ENCODE measurements around the gene NEUROD2. TPM values are rescaled to one million over a fixed set of nuclear protein-coding genes. Genes with fewer than 3 reads are reported as not detected.
A peak's percentile ranks its signal among the peaks of the same experiment; 100 is the strongest.

The NEUROD2 gene
- total RNA-seq, 2 donors from 2014 or later, result not detected

DNA sequence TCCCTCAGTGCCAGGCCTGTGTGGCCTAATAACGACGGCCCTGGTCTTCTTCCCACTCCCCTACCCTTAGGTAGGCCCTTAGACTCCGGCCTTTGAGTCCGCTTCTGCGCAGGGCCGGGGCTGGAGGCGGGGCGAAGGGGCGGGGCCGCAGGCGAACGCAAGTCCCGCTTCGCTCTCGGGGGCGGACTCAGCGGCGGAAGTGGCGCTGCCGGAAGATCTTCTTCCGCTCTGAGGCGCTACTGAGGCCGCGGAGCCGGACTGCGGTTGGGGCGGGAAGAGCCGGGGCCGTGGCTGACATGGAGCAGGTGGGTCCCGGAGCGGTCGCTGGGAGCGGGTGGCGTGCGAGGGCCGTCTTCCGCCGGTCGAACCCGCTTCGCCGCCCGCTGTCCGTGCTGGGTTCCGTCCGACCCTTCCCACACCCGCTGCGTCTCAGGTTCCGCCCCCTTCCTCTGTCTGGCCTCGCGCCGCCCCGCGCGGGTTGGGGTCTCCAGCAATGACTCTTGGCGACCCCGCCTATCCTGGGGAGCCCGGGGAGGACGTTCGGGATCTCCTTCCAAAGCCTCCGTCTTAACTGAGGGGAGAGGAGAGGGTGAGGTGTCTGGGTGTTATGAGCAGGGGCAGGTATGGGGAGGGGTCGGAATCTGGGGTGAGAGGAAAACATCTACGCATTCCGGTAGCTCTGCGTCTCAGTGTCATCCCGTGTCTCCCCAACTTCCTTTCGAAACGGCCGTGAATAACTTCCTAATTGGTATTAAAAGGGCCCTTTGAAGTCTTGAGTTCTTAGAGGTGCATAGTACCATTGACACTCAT is 29.4 kb upstream of the NEUROD2 start, which contains the start of gene STARD3:
TSS of gene STARD3 (plus strand) at position 218 of the 810 bp plus-strand sequence. CDS start 16,388 bp downstream, outside the sequence.
- peak; percentile 95 for DNase-seq
- peak; percentile 95 to 97 for ATAC-seq
- intact Hi-C loops (cut with DNase I), result no loop called here

GRCh38 chr17:39636587-39636926 is 28.8 kb upstream of the NEUROD2 start:
- no peak for DNase-seq
- ATAC-seq, result no peak
- intact Hi-C loops (cut with DNase I), result no loop called here

DNA sequence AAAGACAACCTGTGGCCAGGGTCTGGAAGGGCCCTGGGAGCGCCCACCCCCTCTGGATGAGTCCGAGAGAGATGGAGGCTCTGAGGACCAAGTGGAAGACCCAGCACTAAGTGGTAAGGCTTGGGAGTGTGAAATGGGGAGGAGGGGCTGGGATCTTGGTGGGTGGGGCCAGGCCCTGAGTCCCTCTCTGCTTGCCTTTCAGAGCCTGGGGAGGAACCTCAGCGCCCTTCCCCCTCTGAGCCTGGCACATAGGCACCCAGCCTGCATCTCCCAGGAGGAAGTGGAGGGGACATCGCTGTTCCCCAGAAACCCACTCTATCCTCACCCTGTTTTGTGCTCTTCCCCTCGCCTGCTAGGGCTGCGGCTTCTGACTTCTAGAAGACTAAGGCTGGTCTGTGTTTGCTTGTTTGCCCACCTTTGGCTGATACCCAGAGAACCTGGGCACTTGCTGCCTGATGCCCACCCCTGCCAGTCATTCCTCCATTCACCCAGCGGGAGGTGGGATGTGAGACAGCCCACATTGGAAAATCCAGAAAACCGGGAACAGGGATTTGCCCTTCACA is 28.0 kb upstream of the NEUROD2 start:
- intact Hi-C loops (cut with DNase I), result no loop called here
- ATAC-seq, result no peak
- no peak for DNase-seq

DNA sequence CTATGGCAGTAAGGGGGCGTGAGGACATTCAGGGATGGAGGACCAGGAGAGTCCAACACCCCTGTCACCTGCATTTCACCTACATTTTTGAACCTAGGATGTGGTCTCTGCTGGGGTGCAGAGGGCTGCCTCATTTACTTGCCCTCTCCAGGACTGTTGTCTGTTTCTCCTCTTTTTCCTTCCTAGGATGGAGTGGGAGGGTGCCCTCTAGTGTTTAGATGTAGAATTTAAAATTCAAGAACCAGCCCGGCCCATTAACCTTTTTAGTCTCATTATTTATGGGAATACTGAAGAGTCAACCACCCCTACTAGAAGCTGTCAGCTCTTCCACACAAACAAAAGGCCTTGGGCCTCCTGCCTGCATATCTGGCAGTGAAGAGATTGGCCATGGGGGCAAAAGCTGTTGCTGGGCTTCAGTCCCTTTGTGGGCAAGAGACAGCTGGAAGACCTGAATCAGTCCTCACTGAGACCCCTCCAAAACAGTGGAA is 26.7 kb upstream of the NEUROD2 start:
- ATAC-seq, result no peak
- DNase-seq, result no peak
- intact Hi-C loops (cut with DNase I), result no loop called here

- intact Hi-C loops (cut with DNase I), result no loop called here
- no peak for DNase-seq
- no peak for ATAC-seq
Observed at GRCh38 chr17:39633570-39634183, 26.0 kb upstream of the NEUROD2 start.

GRCh38 chr17:39632153-39632941 is 24.6 kb upstream of the NEUROD2 start:
- intact Hi-C loops (cut with DNase I), result no loop called here
- ATAC-seq (peak in 1 of 2 donors; percentile 25), DNase-seq (no peak)

- DNase-seq, result no peak
- ATAC-seq, result no peak
- intact Hi-C loops (cut with DNase I), result no loop called here
Observed at GRCh38 chr17:39631403-39631802, 23.7 kb upstream of the NEUROD2 start.

- ATAC-seq (no peak), DNase-seq (no peak)
- intact Hi-C loops (cut with DNase I), result no loop called here
Observed at GRCh38 chr17:39629898-39630297, 22.2 kb upstream of the NEUROD2 start.

DNA sequence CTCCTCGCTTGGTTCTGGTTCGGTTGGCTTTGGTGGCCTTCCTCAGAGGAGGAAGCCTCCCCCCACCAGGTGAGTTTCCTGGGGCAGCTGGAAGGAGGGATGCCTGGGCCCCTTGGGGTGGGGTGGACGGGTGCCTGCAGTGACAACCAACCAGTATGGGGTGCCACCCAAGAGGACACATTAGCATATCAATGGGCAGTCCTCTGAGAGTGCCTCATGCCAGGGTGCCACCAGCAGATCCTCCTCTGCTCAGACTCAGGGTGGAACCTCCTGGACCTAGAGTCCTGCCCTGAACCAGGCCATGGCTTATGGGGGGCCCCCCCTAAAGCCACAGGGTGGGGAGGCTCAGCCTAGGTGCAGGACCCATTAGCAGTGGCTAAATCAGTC is 21.8 kb upstream of the NEUROD2 start:
- intact Hi-C loops (cut with DNase I), result no loop called here
- no peak for ATAC-seq
- DNase-seq, result no peak

DNA sequence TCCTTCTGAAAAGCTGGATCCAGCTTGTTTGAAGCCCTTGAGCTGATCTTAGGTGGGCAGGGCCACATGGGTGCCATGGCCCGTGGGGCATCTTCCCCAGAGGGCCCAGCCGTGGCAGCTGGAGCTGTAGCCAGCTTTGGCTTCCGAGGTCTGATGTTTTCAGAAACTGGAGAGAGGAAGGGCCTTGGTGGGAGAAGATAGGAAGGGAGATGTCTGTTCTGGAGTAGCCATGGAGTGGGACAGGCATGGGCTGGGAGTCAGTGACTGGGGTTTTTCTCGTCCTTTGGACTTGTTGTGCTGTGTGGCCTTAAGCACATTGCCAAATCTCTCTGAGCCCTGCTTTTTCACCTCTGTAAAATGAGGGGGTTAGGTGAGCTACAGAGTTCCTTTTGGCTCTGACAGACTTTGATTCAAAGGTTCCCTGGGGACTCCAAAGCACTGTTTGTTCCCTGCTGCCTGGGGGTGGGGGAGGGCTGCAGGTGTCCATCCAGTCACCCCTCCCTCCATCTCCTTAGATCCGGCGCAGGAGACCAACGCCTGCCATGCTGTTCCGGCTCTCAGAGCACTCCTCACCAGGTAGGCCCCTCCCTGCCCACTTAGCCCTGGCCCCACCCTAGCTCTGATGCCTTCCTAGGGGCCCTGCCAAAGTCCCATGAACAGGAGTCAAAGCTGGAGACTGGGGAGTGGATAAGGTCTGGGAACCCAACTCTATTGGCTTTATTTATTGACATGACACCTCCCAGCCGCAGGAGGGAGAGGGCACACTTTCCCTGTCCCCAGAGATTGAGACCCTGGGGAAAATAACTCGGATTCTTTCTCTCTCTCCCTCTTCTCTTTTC is 21.2 kb upstream of the NEUROD2 start:
- DNase-seq, result no peak
- intact Hi-C loops (cut with DNase I), result no loop called here
- no peak for ATAC-seq

- ATAC-seq (peak in 1 of 2 donors; percentile 10), DNase-seq (no peak)
- intact Hi-C loops (cut with DNase I), result no loop called here
Observed at GRCh38 chr17:39627712-39628516, 20.2 kb upstream of the NEUROD2 start.

DNA sequence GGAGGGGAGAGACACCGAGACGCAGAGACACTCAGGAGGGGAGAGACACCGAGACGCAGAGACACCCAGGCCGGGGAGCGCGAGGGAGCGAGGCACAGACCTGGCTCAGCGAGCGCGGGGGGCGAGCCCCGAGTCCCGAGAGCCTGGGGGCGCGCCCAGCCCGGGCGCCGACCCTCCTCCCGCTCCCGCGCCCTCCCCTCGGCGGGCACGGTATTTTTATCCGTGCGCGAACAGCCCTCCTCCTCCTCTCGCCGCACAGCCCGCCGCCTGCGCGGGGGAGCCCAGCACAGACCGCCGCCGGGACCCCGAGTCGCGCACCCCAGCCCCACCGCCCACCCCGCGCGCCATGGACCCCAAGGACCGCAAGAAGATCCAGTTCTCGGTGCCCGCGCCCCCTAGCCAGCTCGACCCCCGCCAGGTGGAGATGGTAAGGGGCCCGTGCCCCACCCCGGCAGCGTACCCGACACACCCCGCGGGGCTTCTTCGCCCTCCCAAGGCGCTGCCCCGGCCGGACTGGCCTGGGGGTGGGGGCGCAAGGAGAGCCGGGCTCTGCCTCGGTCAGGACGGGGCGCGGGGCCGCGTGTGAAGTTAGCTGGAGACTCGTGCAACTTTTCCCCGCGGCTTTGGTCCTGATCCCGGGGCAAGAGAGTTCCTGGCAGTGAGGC is 19.5 kb upstream of the NEUROD2 start:
- intact Hi-C loops (cut with DNase I), result no loop called here
- no peak for DNase-seq

DNA sequence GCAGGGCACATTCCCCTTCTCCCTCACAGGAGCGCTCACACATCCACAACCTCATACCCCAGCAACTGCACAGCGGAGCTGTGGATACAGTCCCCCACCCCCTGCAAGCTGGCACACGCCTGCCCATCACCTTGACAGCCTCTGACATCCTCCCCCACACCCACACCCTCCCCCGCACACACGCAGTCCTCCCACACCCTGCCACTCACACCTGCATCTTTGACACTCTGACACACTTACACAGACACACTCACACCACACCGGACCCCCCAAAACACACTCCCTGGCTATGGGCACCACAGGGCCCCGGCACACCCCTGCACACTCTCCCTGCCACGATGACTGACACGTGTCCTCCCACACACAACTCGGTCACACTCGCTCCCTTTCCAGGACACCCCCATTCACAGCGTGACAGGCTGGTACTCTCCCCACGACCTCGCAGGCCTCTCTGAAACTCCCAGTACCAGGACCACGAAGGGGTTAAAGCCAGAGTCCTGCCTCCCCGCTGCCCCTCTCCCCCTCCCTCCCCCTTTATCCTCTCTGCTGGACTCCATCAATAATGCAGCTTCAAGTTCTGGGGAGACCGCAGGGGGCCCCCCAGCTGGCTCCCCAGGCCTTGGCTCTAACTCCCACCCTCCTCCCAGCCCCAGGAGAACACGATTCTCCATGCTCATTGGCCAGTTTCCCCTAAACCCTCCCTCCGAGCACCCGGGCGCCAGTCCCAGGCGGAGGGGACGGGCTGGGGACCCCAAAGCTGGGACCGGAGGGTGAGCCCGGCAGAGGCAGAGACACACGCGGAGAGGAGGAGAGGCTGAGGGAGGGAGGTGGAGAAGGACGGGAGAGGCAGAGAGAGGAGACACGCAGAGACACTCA is 18.7 kb upstream of the NEUROD2 start, which contains the start of gene PPP1R1B:
TSS of gene PPP1R1B (plus strand) at position 782 of the 876 bp plus-strand sequence. CDS start 441 bp downstream, outside the sequence.
- peak in 1 of 2 donors; percentile 4 for ATAC-seq
- intact Hi-C loops (cut with DNase I), result no loop called here
- DNase-seq, result no peak

More for the DNA sequence above, 19.5 kb upstream of the NEUROD2 start:
- ATAC-seq, result no peak

DNA sequence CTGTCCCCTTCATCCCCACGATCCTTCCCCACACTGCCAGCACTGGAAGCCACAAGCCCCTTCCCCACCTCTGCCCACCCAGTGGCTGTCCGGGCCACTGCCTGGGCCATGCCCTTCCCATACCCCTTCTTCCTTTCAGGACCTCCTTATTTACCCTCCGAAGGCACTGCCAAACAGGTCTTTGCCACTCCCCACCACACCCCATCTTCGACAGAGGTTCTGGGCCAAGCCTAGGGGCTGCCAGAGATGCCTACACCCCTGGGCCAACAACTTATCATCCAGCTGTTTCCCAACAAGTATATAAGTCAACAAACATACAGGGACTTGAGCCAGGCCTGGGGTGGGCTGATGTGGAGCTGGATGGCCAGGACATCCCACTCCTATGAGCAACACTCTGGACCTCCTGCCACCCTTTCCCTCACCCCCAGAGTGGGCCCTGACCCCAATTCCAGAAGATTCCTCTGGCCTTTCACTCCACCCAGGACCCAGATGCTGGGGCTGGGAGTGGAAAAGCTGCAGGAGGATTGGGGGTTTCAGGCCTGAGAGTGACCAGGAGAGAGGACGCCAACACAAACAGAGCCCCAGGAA is 17.6 kb upstream of the NEUROD2 start:
- intact Hi-C loops (cut with DNase I), result loop anchor here in 1 of 2 donors (2.0 kb wide), 1 partner anchor 76 kb away; no protein-coding TSS in a partner anchor
- no peak for DNase-seq
- no peak for ATAC-seq

DNA sequence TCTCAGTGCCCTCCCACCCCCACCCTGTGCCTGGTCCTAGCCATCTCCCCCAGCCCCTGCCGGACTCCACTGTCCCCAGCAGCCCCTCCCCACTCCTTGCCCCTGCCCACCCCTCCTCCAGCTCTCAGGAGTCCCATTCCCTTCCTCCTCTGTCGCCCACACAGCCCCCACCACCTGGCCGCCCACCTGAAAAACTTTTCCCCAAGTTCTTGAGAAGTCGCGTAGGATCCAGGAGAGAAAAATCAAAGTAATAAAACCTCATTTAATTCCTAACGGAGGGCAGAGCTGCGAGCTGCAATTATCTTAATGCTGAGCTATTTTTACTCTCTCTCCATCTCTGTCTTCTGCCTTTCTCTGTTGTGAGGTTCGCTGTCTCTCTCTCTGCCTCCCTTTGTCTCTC is 16.6 kb upstream of the NEUROD2 start:
- ATAC-seq, result no peak
- intact Hi-C loops (cut with DNase I), result loop anchor here (1.0 to 5.0 kb wide), 5 partner anchors 48 to 128 kb away; partner anchors contain the start of gene MIEN1 (in 1 of the 2)
- DNase-seq, result no peak

Measured in left cardiac atrium (tissue), 4 donors.